HG03097 (cell line): Measurements from ENCODE around the gene UROC1.

Experiments
- ATAC-seq: cut with Tn5 transposase; IDR thresholded peaks from one replicate; pipeline ENCODE4 v1.9.1; 2021; ENCODE audit not compliant: unreplicated experiment, low FRiP score

The UROC1 gene

DNA sequence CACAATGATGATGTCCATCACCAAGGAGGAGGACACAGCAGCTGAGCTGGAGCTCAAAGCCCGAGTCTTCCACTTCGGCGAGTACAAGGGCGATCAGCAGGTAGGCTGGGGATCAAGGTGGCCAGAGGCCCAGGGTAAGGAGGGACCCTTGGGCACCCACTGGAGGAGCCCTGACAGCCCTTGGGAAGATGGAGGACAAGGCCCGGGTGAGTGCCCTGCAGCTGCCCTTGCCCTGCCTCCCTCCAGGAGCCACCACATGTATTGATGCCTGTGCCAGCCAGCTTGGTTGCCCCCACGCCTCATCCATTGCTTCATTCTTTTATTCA, 84.5 kb downstream of the UROC1 start:
- no peak for ATAC-seq

DNA sequence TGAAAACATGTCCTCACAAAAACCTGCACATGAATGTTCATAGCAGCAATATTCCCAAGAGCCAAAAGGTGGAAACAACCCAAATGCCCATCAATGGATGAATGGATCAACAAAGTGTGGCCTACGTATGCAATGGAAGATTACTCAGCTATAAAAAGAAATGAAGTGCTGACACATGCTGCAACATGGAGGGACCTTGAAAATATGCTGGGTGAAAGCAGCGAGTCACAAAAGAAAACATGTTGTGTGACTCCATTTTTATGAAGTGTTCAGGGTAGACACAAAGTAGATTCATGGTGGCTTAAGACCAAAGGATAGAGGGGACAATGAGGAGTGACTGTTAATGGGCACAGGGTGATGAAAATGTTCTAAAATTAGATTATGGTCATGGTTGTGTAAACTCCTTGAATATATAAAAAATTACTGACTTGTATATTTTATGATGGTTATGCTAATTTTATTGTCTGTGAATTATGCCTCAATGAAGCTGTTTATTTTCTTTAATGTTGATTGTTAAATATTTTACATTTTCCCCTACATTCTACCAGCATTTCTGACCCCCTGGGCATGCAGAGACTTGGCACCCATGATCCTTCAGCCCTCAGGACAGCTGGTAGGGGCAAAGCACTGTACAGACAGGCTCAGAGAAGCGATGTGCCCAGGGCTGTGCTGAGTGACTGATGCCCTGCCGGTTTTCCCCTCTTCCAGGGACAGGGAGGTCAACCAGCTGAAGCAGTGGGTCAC, 85.0 kb downstream of the UROC1 start:
- ATAC-seq, result no peak
